Kidney (tissue), 14 donors: ENCODE results near the gene MLLT1. TPM values are rescaled to one million over a fixed set of nuclear protein-coding genes. Genes with fewer than 3 reads are reported as not detected.

ENCODE experiments used
- DNase-seq, 5 donors: peaks; one replicate each; pipeline ENCODE4 v3.0.0-alpha.2; 2013 to 2020
- FAIRE-seq: peaks from 2 replicates; lab custom pipeline; 2012; peaks lifted over from hg19 to GRCh38; lab: Jason Lieb, UNC
- H3K27ac ChIP-seq, 2 donors: one replicate each; pipeline ENCODE4 v1.7.0; 2013; ENCODE audit warnings: low read depth in 2 of 2, low read length in 2 of 2, inconsistent platforms in 1 of 2
- H3K27me3 ChIP-seq: one replicate; pipeline ENCODE4 v1.7.1; 2013; ENCODE audit warnings: low read length, inconsistent platforms; ENCODE audit not compliant: control insufficient read depth, insufficient read depth
- H3K36me3 ChIP-seq, 3 donors: one replicate each; pipeline versions ENCODE4 v1.7.0 to v1.7.1; 2013; ENCODE audit warnings: low read length in 3 of 3, control low read depth in 1 of 3, inconsistent platforms in 1 of 3; ENCODE audit not compliant: insufficient read depth in 3 of 3, control insufficient read depth in 2 of 3
- H3K4me1 ChIP-seq, 3 donors: one replicate each; pipeline versions ENCODE4 v1.7.0 to v1.7.1; 2013; ENCODE audit warnings: low read length in 3 of 3, inconsistent platforms in 1 of 3, low read depth in 1 of 3; ENCODE audit not compliant: control insufficient read depth in 2 of 3, insufficient read depth in 2 of 3
- H3K4me3 ChIP-seq, 3 donors: one replicate each; pipeline versions ENCODE4 v1.7.0 to v1.8.1; 2013; ENCODE audit warnings: low read length in 3 of 3, control low read depth in 1 of 3, inconsistent platforms in 1 of 3
- H3K9ac ChIP-seq, 3 donors: one replicate each; pipeline versions ENCODE4 v1.7.0 to v1.7.1; 2013; ENCODE audit warnings: low read length in 3 of 3, control low read depth in 1 of 3, inconsistent platforms in 1 of 3
- H3K9me3 ChIP-seq, 3 donors: one replicate each; pipeline versions ENCODE4 v1.7.0 to v1.7.1; 2013; ENCODE audit warnings: low read length in 3 of 3, control low read depth in 1 of 3, inconsistent platforms in 1 of 3; ENCODE audit not compliant: control insufficient read depth in 2 of 3, insufficient read depth in 1 of 3
- CTCF ChIP-seq: IDR thresholded peaks from 3 replicates; pipeline ENCODE4 v1.5.1; 2012; ENCODE audit warnings: mild to moderate bottlenecking, moderate library complexity, borderline replicate concordance; ENCODE audit not compliant: insufficient read depth; ENCODE audit errors: extremely low read depth
- intact Hi-C: fragments of 100-400 bp; cut with DNase I; formaldehyde crosslinking; loops from one replicate; pipeline ENCODE4 v1.11.1; 2022
- polyA plus RNA-seq: library from polyadenylated mRNA; stranded (reverse); fragments of 350-450 nt; fragmentation: Illumina TruSeq; extraction: RNeasy Lipid Tissue Mini Kit (QIAGEN cat#74804); gene quantifications from one replicate; pipeline ENCODE4 v1.2.3, GENCODE V29; 2014; ENCODE audit warnings: low read depth, low replicate concordance; ENCODE audit not compliant: insufficient read depth
- total RNA-seq: library from RNA; stranded (reverse); fragmentation: NEBNext Ultra II Directional; extraction: Animal tissue kit (Norgen Biotek cat#: 25700); gene quantifications from one replicate; pipeline ENCODE4 v1.2.1, GENCODE V29; 2021
- donor health status: control.
- donor health status: control.
- donor health status: control.
- donor health status: control.
- donor health status: control.
- donor health status: DM: yes; HTN: yes; CAD: no.
- donor health status: Normal renal cell carcinoma (clear cell type).

The MLLT1 gene
- total and polyA plus RNA-seq, 2 donors from 2014 or later: 32.0 to 53.2 TPM

- H3K9me3 ChIP-seq: no peaks in the 10 kb centered on the region
- FAIRE-seq: no peak
- H3K27ac ChIP-seq: no peak overlapping the region
- peak in 1 of 5 donors; percentile 75 for DNase-seq
- intact Hi-C loops: no loop called here
- no peak for TF ChIP-seq CTCF
- no peak overlapping the region for H3K4me3 ChIP-seq
- no peak overlapping the region for H3K9ac ChIP-seq
- H3K27me3 ChIP-seq: no peaks in the 10 kb centered on the region
- no peaks in the 10 kb centered on the region for H3K36me3 ChIP-seq
- H3K4me1 ChIP-seq: peaks cover 0 to 1% (median 0%) of the 10 kb centered on the region in 3 donors
These were observed 68.0 kb downstream of the MLLT1 start for GRCh38 chr19:6211632-6212402.

GRCh38 chr19:6210721-6211600, 68.8 kb downstream of the MLLT1 start:
- H3K9me3 ChIP-seq: no peaks in the 10 kb centered on the region
- no peak overlapping the region for H3K4me3 ChIP-seq
- no peaks in the 10 kb centered on the region for H3K36me3 ChIP-seq
- peak in 1 of 5 donors; percentile 64 for DNase-seq
- TF ChIP-seq CTCF: no peak
- no peak overlapping the region for H3K9ac ChIP-seq
- no peak for FAIRE-seq
- no peak overlapping the region for H3K27ac ChIP-seq
- H3K27me3 ChIP-seq: no peaks in the 10 kb centered on the region
- no peaks in the 10 kb centered on the region for H3K4me1 ChIP-seq
- intact Hi-C loops: no loop called here

- TF ChIP-seq CTCF: no peak
- intact Hi-C loops: no loop called here
- DNase-seq: peak in 1 of 5 donors; percentile 41
- no peak for FAIRE-seq
- H3K36me3 ChIP-seq: no peaks in the 10 kb centered on the region
- no peaks in the 10 kb centered on the region for H3K9me3 ChIP-seq
- no peaks in the 10 kb centered on the region for H3K27me3 ChIP-seq
- H3K4me1 ChIP-seq: no peaks in the 10 kb centered on the region
- no peak overlapping the region for H3K27ac ChIP-seq
- H3K4me3 ChIP-seq: no peak overlapping the region
- no peak overlapping the region for H3K9ac ChIP-seq
These were observed 69.7 kb downstream of the MLLT1 start for GRCh38 chr19:6210091-6210490.
